ENCODE measurements around the gene FILIP1L. TPM values are rescaled to one million over a fixed set of nuclear protein-coding genes. Genes with fewer than 3 reads are reported as not detected.

Gene FILIP1L
- polyA plus RNA-seq, 1 experiment = 31.2 TPM

GRCh38 chr3:99884484-99884883 lies 229.8 kb downstream of the FILIP1L start:
- POLR2A ChIA-PET = no interaction called here
- Histone ChIP-seq H3K36me3 (ENCODE audit: control insufficient read depth, insufficient read depth, low read length) (no peaks in the 10 kb centered on the region), H3K4me3 (ENCODE audit: low read depth, low read length) (no peak overlapping the region), H3K27me3 (ENCODE audit: control insufficient read depth, insufficient read depth, low read length) (no peaks in the 10 kb centered on the region)
- CTCF ChIA-PET = interaction anchor here (1.1 kb wide), 1 partner anchor 370 kb away, joined by 3 read pairs; no protein-coding TSS in a partner anchor
- DNase-seq (ENCODE audit: low read depth) = no peak
- no peak for TF ChIP-seq CTCF (IDR thresholded peaks at IDR 0.05; ENCODE audit: insufficient read depth, low read depth, low read length)

- no peak for TF ChIP-seq CTCF (IDR thresholded peaks at IDR 0.05; ENCODE audit: insufficient read depth, low read depth, low read length)
- Histone ChIP-seq H3K4me3 (ENCODE audit: low read depth, low read length) (no peak overlapping the region), H3K27me3 (ENCODE audit: control insufficient read depth, insufficient read depth, low read length) (no peaks in the 10 kb centered on the region), H3K36me3 (ENCODE audit: control insufficient read depth, insufficient read depth, low read length) (no peaks in the 10 kb centered on the region)
- ChIA-PET CTCF (interaction anchor here (1.0 kb wide), 1 partner anchor 24 kb away, joined by 3 read pairs; no protein-coding TSS in a partner anchor), POLR2A (no interaction called here)
- no peak for DNase-seq (ENCODE audit: low read depth)
These were observed 230.6 kb downstream of the FILIP1L start for GRCh38 chr3:99883693-99884092.

- H3K27me3 ChIP-seq (ENCODE audit: control insufficient read depth, insufficient read depth, low read length) = no peaks in the 10 kb centered on the region
- DNase-seq (ENCODE audit: low read depth) = no peak
- H3K4me3 ChIP-seq (ENCODE audit: low read depth, low read length) = no peak overlapping the region
- ChIA-PET CTCF (interaction anchor here (0.5 to 1.0 kb wide), 3 partner anchors 12 to 119 kb away, joined by 3 read pairs; no protein-coding TSS in a partner anchor), POLR2A (no interaction called here)
- no peak for TF ChIP-seq CTCF (IDR thresholded peaks at IDR 0.05; ENCODE audit: insufficient read depth, low read depth, low read length)
- H3K36me3 ChIP-seq (ENCODE audit: control insufficient read depth, insufficient read depth, low read length) = no peaks in the 10 kb centered on the region
These were observed 231.2 kb downstream of the FILIP1L start for GRCh38 chr3:99883138-99883461.

GRCh38 chr3:99882436-99883137 lies 231.7 kb downstream of the FILIP1L start:
- Histone ChIP-seq H3K4me3 (ENCODE audit: low read depth, low read length) (no peak overlapping the region), H3K27me3 (ENCODE audit: control insufficient read depth, insufficient read depth, low read length) (no peaks in the 10 kb centered on the region), H3K36me3 (ENCODE audit: control insufficient read depth, insufficient read depth, low read length) (no peaks in the 10 kb centered on the region)
- POLR2A ChIA-PET = no interaction called here
- CTCF ChIA-PET = interaction anchor here (0.5 to 1.0 kb wide), 3 partner anchors 13 to 120 kb away, joined by 3 read pairs; no protein-coding TSS in a partner anchor
- no peak for TF ChIP-seq CTCF (IDR thresholded peaks at IDR 0.05; ENCODE audit: insufficient read depth, low read depth, low read length)
- no peak for DNase-seq (ENCODE audit: low read depth)

- ChIA-PET POLR2A (no interaction called here), CTCF (no interaction called here)
- Histone ChIP-seq H3K27me3 (ENCODE audit: control insufficient read depth, insufficient read depth, low read length) (no peaks in the 10 kb centered on the region), H3K4me3 (ENCODE audit: low read depth, low read length) (no peak overlapping the region), H3K36me3 (ENCODE audit: control insufficient read depth, insufficient read depth, low read length) (no peaks in the 10 kb centered on the region)
- no peak for TF ChIP-seq CTCF (IDR thresholded peaks at IDR 0.05; ENCODE audit: insufficient read depth, low read depth, low read length)
- DNase-seq (ENCODE audit: low read depth) = no peak
These were observed 233.2 kb downstream of the FILIP1L start for GRCh38 chr3:99881121-99881524.
